Measurements from ENCODE around the gene HOXD3.
A peak's percentile ranks its signal among the peaks of the same experiment; 100 is the strongest.

HOXD3 gene

GRCh38 chr2:176156807-176157498 lies at the start of gene HOXD3:
TSS of gene HOXD3 (plus strand) at chr2:176157307. CDS start at chr2:176169115, 11,808 bp downstream.
- DNase-seq (ENCODE audit: low spot score) = no peak

- no peak for DNase-seq (ENCODE audit: low spot score)
These were observed 49.4 kb upstream of the HOXD3 start for GRCh38 chr2:176107731-176108181.

GRCh38 chr2:176109192-176109901 lies 47.8 kb upstream of the HOXD3 start:
- no peak for DNase-seq (ENCODE audit: low spot score)

- DNase-seq (ENCODE audit: low spot score) = no peak
These were observed 47.2 kb upstream of the HOXD3 start for GRCh38 chr2:176109946-176110345.

DNA sequence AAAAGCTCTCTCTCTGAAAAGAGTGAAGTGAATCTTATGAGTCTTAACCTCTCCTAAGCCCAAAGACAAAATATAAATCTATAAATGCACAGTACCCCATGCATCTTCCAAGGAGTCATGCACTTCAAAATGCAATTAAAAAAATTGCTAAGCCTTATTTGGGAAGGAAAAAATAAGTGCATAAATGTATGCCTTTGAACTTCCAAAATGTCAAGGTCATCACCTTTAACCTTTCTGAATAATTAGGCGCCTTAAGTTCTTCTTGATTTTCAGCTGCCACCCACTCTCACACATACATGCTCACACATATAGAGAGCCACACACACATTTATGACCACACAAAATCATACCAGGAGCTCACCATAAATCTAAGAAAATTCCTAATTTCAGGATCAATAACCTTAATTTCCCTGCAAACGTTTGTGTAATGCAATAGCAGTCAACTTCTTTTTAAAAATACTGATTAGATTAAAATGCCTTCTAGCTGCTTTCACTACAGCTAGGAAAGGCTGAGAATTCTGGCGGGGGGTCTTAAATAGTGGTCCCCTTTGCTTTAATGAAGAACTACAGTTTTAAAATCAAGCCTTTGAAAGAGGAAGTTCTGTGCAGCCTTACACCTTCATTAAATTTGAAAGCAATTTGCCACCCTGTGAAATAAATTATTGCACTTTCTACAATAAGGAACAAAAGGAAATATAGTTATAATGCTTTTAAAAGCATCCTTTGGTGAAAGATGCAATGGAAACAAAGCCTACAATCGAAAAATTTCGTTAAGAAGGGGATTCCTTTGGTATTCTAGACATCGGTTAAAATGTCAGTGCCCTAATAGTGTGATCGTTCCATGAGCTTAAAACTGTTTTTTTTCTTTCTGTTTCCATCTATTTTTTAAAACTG lies 46.4 kb upstream of the HOXD3 start:
- DNase-seq (ENCODE audit: low spot score) = no peak

GRCh38 chr2:176111309-176111663 lies 45.8 kb upstream of the HOXD3 start:
- DNase-seq (ENCODE audit: low spot score) = peak; percentile 50

DNA sequence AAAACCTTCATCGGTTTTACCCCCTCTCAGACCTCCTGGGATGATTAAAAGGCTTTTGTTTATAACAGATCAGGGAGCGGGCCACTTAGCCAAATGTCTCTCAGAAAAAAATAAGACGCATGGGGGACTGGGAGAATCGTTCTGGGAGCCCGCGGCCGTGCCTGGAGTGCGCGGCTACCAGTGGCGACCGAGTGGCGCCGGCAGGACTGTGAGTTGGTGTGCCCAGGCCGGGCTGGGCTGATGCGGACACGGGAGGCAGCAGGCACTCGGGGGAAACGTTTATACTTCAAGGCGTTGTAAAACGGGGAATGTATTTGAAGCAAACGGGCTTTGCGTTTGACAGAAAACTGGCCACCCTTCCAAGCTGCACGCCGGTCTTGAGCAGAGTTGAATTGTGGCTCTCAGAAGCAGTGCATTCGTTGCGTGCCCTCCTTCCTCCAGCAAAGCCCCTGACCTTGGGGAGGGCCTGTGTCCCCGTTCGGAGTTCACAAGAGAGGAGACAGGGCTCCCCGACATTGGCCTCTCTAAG lies 45.2 kb upstream of the HOXD3 start:
- no peak for DNase-seq (ENCODE audit: low spot score)

DNA sequence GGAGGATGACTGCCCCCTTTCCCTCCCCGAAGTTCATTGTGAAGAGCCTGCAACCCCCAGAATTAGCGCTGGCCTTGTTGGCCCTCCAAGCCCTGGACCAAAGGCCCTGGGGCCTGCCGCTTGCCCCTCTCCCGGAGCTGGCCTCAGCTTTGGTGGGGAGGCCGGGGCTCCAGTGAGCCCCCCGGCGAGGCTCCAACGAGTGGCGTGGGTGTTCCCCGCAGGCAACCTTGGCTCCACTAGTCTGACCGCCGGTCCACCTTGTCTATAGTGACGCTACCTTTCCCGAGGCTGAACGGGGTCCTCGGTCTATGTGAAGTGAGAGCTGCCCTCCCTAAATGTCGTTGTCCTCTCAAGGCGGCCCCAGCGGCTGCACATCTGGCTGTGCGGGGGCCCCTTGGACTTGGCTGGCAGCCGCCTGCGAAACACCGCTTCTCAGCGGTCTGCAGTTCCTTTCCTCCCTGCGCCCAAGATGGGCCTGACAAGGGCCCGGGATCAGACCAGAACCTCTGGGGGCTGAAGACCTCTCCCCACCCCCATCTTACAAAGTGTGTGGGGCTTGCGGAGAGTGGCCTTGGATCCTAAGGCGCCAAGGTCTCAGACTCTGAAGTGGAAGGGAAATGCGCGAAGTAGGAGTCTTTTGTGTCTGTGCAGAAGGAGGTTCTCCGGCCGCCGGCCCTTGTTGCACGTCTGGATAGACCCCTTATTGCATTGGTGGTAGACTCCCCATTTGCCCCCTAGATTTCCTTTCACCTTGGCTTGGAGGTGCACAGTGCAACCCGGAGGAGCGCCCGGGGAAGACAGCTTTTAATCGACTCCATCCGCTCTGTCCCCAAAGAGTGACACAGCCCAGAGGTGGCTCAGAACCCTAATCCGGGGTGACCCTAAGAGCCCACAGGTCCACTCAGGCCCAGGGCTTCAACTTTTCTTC lies 44.5 kb upstream of the HOXD3 start:
- no peak for DNase-seq (ENCODE audit: low spot score)

DNA sequence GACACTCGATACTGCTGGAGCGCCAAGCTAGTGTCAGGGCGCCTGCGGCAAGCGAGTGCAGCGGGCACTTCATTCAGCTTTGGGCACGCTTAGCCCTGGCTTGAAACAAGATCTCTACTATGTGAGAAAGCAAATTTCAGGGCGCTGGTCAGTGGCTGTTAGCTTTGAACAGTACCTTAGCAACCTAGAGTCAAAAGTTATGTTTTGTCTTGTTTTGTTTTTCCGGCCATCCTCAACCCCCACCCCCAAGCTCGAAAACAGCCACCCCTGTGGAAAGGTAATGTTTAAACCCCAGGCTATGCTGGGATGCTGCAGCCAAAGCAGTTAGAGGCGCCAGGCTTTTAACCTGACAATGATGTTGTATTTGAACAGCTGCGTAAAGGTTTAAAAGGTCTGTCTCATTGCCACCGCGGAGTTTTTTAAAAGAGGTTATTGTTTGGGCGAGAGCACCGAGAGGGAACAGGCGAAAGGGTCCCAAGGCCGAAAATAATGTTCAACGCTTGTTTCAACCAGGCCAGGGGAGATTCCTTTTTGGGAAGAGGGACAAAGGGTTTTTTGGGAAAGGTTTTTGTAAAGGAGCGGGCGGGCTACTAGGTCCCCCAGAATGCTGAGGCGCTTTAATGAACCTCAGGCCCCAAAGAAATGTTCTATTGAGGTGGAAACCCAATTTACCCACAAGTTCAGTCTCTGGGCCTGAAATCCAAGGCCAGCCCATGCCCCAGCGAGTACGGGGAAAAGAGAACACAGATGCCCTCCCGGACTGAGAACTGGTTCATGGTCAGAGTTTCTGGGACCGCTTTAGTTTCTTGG lies 42.8 kb upstream of the HOXD3 start:
- DNase-seq (ENCODE audit: low spot score) = no peak

DNA sequence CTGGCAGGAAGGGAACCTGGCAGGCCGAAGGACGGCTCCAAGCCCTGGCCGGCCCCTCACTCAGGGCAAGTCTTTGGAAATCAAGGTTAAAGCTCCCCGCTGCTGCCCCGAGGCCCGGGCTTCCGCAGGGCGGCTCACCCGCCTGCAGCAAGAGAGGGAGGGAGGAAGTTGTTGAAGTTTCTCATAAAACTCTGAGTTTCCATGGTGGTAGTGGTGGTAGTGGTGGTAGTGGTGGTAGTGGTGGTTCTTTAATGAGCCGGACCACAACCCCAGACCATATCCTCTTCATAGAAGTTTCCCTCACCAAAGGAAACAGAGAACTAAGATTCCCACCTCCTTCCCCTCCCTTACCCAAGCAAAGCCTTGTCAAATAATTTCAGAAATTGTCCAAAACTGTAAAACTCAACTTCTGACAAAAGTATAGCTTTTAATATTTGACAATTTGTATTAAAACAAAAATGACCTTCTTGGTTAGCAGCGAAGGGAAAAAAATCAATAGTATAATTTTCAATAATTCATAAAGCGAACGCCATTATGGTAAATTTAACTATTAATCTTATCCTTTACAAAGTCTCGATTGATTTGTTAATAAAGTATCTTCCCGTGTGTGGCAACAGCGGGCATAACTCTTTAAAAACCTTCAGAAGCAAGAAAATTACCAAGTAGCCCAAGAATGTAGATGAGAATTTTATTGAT lies 42.0 kb upstream of the HOXD3 start:
- no peak for DNase-seq (ENCODE audit: low spot score)

- no peak for DNase-seq (ENCODE audit: low spot score)
These were observed 41.0 kb upstream of the HOXD3 start, which contains the start of gene HOXD10 for GRCh38 chr2:176115883-176116813. TSS of gene HOXD10 (plus strand) at chr2:176116778. CDS start at chr2:176116834, 56 bp downstream.

- DNase-seq (ENCODE audit: low spot score) = no peak
These were observed 39.8 kb upstream of the HOXD3 start for GRCh38 chr2:176117162-176117822.

DNA sequence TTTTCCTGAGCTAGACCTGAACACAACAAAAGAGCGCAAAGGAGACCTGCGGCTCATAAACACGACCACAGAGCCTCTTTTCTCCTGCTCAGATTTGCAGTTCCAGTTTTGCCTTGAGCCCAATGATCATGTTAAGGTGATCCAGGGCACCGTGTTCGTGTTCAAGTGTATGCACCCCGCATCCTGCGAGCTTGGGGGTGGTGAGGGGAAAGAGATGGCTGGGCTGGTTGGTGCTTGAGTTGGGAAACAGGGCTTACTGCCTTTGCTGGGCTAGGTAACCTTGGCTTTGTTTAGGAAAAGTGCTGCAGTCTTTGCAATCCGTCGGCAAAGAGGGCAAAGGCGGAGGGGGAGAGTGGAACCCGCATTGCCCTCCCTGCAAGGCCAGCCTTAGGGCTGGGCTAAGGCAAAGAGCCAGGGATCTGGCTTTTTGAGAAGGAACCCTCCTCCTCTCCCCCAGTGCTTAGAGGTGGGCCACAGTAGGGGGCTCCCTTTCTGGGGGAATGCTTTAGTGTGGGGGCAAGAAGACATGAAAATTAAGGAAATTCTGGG lies 39.2 kb upstream of the HOXD3 start:
- no peak for DNase-seq (ENCODE audit: low spot score)

DNA sequence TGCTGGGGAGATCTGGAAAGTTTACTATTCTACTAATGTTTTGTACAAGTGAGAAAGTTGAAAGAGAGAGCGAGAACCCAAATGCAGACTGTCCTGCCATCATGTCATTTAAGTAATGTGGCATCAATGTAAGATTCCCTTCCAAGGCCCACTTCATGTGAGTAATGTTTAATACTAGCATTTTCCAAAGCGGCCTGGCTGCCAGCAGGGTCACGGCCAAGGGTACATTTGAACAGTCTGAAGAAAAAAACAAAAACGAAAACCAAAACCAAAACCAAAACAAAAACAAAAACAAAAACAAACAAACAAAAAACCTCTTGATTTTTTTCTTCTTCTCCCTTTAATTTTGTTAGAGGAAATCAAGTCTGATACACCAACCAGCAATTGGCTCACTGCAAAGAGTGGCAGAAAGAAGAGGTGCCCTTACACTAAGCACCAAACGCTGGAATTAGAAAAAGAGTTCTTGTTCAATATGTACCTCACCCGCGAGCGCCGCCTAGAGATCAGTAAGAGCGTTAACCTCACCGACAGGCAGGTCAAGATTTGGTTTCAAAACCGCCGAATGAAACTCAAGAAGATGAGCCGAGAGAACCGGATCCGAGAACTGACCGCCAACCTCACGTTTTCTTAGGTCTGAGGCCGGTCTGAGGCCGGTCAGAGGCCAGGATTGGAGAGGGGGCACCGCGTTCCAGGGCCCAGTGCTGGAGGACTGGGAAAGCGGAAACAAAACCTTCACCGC lies 38.3 kb upstream of the HOXD3 start:
- DNase-seq (ENCODE audit: low spot score) = peak; percentile 50

DNA sequence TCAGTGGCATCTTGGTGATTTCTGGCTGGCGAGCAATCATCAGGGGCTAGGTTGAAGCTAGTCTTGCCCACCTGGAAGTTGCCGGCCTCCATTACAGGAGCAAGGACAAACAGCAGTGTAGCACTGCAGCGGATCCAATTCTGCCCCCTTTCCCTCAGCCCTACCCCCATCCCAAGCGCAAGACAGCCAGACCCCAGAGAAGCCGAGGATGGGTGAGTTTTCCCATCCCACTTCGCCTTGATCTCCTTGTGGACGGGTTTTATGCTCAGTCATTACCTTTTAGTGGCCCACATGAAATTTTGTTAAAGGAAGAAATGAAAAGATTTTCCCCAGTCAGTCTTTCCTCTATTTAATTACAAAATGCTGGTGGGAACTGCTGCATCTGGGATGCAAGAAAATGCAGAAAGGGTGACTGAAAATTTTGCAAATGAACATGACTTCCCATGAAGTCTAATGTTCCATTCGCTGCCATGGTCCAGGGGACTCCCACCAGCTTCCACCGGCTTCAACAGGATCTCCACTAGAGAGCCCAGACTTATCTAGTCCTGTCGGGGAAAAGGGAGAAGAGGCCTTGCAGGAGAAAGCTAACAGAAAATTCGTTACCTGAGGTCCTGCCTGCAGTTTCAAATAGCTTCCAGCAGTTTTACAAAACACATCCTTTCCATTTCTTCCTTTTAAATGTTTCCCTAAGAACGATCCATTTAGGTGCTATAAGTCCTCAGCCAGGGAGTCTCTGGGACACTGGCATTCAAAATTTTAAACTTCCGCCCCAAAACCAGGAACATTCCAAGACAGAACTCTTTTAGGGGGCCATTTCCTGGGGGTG lies 36.5 kb upstream of the HOXD3 start:
- DNase-seq (ENCODE audit: low spot score) = no peak

Data from cerebellar cortex (tissue), 1 donor.